Kidney (tissue), 14 donors: Measurements from ENCODE around the gene PARL. TPM values are rescaled to one million over a fixed set of nuclear protein-coding genes. Genes with fewer than 3 reads are reported as not detected.

Source experiments
- DNase-seq, 5 donors: peaks; one replicate each; pipeline ENCODE4 v3.0.0-alpha.2; 2013 to 2020
- FAIRE-seq: peaks from 2 replicates; lab custom pipeline; 2012; peaks lifted over from hg19 to GRCh38; lab: Jason Lieb, UNC
- H3K27ac ChIP-seq, 2 donors: one replicate each; pipeline ENCODE4 v1.7.0; 2013; ENCODE audit warnings: low read depth in 2 of 2, low read length in 2 of 2, inconsistent platforms in 1 of 2
- H3K27me3 ChIP-seq: one replicate; pipeline ENCODE4 v1.7.1; 2013; ENCODE audit warnings: low read length, inconsistent platforms; ENCODE audit not compliant: control insufficient read depth, insufficient read depth
- H3K36me3 ChIP-seq, 3 donors: one replicate each; pipeline versions ENCODE4 v1.7.0 to v1.7.1; 2013; ENCODE audit warnings: low read length in 3 of 3, control low read depth in 1 of 3, inconsistent platforms in 1 of 3; ENCODE audit not compliant: insufficient read depth in 3 of 3, control insufficient read depth in 2 of 3
- H3K4me1 ChIP-seq, 3 donors: one replicate each; pipeline versions ENCODE4 v1.7.0 to v1.7.1; 2013; ENCODE audit warnings: low read length in 3 of 3, inconsistent platforms in 1 of 3, low read depth in 1 of 3; ENCODE audit not compliant: control insufficient read depth in 2 of 3, insufficient read depth in 2 of 3
- H3K4me3 ChIP-seq, 3 donors: one replicate each; pipeline versions ENCODE4 v1.7.0 to v1.8.1; 2013; ENCODE audit warnings: low read length in 3 of 3, control low read depth in 1 of 3, inconsistent platforms in 1 of 3
- H3K9ac ChIP-seq, 3 donors: one replicate each; pipeline versions ENCODE4 v1.7.0 to v1.7.1; 2013; ENCODE audit warnings: low read length in 3 of 3, control low read depth in 1 of 3, inconsistent platforms in 1 of 3
- H3K9me3 ChIP-seq, 3 donors: one replicate each; pipeline versions ENCODE4 v1.7.0 to v1.7.1; 2013; ENCODE audit warnings: low read length in 3 of 3, control low read depth in 1 of 3, inconsistent platforms in 1 of 3; ENCODE audit not compliant: control insufficient read depth in 2 of 3, insufficient read depth in 1 of 3
- intact Hi-C: fragments of 100-400 bp; cut with DNase I; formaldehyde crosslinking; loops from one replicate; pipeline ENCODE4 v1.11.1; 2022
- polyA plus RNA-seq: library from polyadenylated mRNA; stranded (reverse); fragments of 350-450 nt; fragmentation: Illumina TruSeq; extraction: RNeasy Lipid Tissue Mini Kit (QIAGEN cat#74804); gene quantifications from one replicate; pipeline ENCODE4 v1.2.3, GENCODE V29; 2014; ENCODE audit warnings: low read depth, low replicate concordance; ENCODE audit not compliant: insufficient read depth
- total RNA-seq: library from RNA; stranded (reverse); fragmentation: NEBNext Ultra II Directional; extraction: Animal tissue kit (Norgen Biotek cat#: 25700); gene quantifications from one replicate; pipeline ENCODE4 v1.2.1, GENCODE V29; 2021
- TF ChIP-seq, protein P1 (sequence below): IDR thresholded peaks from 3 replicates; pipeline ENCODE4 v1.5.1; 2012; ENCODE audit warnings: mild to moderate bottlenecking, moderate library complexity, borderline replicate concordance; ENCODE audit not compliant: insufficient read depth; ENCODE audit errors: extremely low read depth
- donor health status: control.
- donor health status: control.
- donor health status: control.
- donor health status: control.
- donor health status: control.
- donor health status: DM: yes; HTN: yes; CAD: no.
- donor health status: Normal renal cell carcinoma (clear cell type).

Gene PARL
- total and polyA plus RNA-seq, 2 donors from 2014 or later: 70.2 to 88.8 TPM

DNA sequence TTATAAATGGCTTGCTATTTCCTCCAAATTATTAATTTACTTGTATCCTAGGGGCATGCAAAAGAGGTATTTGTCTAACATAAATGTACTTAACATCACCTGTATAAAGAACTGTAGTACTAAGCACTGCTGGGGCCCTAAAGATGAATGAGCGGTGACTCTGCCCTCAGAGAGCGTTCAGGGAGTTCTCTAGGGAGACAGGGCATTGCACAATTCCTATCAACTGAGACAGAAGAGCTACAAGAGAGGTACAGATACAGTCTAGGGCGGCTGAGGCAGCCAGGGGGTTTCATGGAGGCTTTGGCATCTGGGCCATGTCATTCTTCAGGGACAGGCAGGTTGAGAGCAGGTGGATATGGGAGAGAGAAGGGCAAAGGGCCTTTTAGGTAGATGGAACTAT is 39.9 kb upstream of the PARL start:
- Histone ChIP-seq H3K4me1 (no peaks in the 10 kb centered on the region), H3K4me3 (no peak overlapping the region), H3K27me3 (no peaks in the 10 kb centered on the region), H3K9ac (no peak overlapping the region), H3K9me3 (no peaks in the 10 kb centered on the region), H3K27ac (no peak overlapping the region), H3K36me3 (peaks cover 0 to 26% (median 24%) of the 10 kb centered on the region in 3 donors)
- no peak for FAIRE-seq
- no peak for DNase-seq
- intact Hi-C loops: no loop called here
- TF ChIP-seq, protein P1, sequence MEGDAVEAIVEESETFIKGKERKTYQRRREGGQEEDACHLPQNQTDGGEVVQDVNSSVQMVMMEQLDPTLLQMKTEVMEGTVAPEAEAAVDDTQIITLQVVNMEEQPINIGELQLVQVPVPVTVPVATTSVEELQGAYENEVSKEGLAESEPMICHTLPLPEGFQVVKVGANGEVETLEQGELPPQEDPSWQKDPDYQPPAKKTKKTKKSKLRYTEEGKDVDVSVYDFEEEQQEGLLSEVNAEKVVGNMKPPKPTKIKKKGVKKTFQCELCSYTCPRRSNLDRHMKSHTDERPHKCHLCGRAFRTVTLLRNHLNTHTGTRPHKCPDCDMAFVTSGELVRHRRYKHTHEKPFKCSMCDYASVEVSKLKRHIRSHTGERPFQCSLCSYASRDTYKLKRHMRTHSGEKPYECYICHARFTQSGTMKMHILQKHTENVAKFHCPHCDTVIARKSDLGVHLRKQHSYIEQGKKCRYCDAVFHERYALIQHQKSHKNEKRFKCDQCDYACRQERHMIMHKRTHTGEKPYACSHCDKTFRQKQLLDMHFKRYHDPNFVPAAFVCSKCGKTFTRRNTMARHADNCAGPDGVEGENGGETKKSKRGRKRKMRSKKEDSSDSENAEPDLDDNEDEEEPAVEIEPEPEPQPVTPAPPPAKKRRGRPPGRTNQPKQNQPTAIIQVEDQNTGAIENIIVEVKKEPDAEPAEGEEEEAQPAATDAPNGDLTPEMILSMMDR: no peak

DNA sequence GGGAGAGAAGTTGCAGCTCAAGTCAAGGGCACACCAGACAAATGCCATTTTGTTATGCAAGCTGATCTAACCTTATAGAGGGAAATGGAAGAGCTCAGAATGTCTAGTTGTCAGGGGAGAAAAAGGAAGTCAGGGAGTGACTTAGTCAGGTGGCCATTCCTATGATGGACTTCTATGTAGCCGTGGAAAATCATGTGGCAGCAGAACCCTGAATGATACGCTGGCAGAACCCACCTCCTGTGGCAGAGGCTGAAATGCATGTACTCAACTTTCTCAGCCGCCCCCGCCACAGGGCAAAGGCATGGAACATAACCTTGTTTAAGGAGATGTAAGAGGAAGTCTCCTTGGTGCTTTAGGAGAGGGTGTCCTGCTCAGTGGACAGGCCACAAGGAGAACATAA is 37.7 kb upstream of the PARL start:
- DNase-seq (peak in 1 of 5 donors; percentile 39), FAIRE-seq (no peak)
- TF ChIP-seq, protein P1: no peak
- intact Hi-C loops: no loop called here
- H3K9me3 ChIP-seq: no peaks in the 10 kb centered on the region
- no peak overlapping the region for H3K27ac ChIP-seq
- peaks cover 0 to 26% (median 22%) of the 10 kb centered on the region in 3 donors for H3K36me3 ChIP-seq
- H3K4me3 ChIP-seq: no peak overlapping the region
- H3K9ac ChIP-seq: no peak overlapping the region
- no peaks in the 10 kb centered on the region for H3K4me1 ChIP-seq
- no peaks in the 10 kb centered on the region for H3K27me3 ChIP-seq

DNA sequence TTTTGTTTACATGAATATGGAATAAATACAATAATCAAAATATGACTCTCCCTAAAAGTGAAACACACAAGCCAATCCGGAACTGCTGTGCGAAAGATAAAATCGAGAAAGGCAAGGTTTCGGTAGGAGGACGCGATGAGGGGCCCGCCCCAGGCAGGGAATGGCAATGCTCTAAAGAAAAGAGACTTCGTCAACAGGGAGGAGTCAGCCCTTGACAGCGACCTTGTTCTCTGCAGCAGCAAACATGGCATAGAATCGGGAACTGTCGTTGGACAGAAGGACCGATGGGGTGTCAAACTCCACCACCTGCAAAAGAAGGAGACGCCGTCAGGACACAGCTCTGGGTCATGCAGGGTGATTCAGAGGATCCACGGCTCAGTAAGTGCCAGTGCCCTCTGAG is 36.4 kb upstream of the PARL start:
- Histone ChIP-seq H3K27me3 (no peaks in the 10 kb centered on the region), H3K4me3 (no peak overlapping the region), H3K27ac (no peak overlapping the region), H3K36me3 (peaks cover 0 to 21% (median 16%) of the 10 kb centered on the region in 3 donors), H3K9ac (no peak overlapping the region), H3K9me3 (no peaks in the 10 kb centered on the region), H3K4me1 (no peaks in the 10 kb centered on the region)
- intact Hi-C loops: no loop called here
- peak in 1 of 5 donors; percentile 14 for DNase-seq
- FAIRE-seq: no peak
- TF ChIP-seq, protein P1: no peak

DNA sequence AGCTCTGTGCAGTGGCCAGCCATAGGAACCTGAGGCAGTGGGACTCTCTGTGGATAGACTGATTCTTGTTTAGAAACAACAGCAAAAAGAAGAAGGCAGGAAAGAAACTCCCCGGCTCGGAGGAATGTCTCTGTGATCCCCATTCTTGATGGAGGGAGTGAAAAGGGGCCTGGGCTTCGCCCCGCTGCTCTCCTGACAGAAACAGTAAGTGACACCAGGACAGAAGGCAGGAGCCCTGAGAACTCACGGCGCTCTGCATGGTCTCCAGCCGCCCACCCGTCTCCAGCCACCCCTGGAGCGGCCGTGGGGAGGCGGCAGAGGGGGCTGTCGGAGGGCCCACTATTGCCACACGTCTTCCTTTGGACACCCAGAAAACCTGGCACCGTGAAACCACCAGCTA is 35.7 kb upstream of the PARL start:
- peaks cover 0 to 20% (median 15%) of the 10 kb centered on the region in 3 donors for H3K36me3 ChIP-seq
- FAIRE-seq (no peak), DNase-seq (peak in 2 of 5 donors; percentile 18 to 22)
- H3K9ac ChIP-seq: no peak overlapping the region
- TF ChIP-seq, protein P1: no peak
- no peak overlapping the region for H3K27ac ChIP-seq
- H3K4me3 ChIP-seq: no peak overlapping the region
- H3K4me1 ChIP-seq: no peaks in the 10 kb centered on the region
- intact Hi-C loops: no loop called here
- no peaks in the 10 kb centered on the region for H3K9me3 ChIP-seq
- H3K27me3 ChIP-seq: no peaks in the 10 kb centered on the region
